ENCODE measurements around the gene AP1M2.
"Not testable (repeated sequence)": the region's sequence is repeated elsewhere in the genome, so short reads cannot be mapped to it uniquely, and the experiment has no call there.

AP1M2 gene

DNA sequence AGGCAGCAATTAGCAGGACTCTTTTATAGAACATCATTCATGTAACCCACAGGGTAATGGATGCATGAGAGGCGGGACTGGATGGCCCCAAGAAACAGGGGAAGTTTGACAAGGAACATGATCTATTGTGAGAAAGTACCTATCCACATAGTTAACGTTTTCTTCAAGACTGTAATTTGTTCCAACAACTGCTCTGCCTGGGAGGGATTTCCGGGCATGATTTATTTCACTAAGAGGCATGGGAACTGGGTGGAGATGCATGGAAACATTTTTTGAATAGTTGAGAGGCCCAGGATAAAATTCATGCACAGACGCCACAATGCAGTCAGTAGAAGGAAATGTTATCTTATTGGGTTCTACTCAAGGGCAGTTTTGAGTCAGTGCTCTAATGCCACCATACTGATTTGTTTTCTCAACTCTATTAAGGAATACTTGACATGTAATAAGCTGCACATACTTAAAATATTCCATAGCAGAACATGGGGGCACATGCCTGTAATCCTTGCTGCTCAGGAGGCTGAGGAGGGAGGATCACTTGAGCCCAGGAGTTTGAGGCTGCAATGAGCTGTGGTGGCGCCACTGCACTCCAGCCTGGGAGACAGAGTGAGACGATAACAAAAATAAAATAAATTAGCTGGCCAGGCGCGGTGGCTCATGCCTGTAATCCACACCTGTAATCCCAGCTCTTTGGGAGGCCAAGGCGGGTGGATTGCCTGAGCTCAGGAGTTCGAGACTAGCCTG, 53.3 kb downstream of the AP1M2 start:
- DNase-seq, result no peak

DNA sequence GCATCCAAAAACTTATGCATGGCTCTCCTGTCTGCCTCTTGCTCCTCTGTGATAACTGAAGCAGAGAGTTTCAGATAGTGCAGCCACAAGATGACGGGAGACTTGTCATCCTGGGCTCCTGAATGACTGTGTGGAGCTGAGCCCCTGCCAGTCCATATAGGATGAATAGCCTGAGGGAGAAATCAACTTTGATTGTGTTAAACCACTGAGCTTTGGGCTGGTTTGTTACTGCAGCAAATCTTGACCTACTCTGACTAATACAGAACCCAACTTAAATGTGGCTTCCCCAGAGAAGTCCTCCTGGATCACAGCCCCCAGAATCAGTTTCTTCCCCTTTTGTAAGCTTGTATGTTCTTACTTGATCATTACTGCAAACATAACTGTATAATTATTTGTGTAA, 54.7 kb downstream of the AP1M2 start:
- no peak for DNase-seq

DNA sequence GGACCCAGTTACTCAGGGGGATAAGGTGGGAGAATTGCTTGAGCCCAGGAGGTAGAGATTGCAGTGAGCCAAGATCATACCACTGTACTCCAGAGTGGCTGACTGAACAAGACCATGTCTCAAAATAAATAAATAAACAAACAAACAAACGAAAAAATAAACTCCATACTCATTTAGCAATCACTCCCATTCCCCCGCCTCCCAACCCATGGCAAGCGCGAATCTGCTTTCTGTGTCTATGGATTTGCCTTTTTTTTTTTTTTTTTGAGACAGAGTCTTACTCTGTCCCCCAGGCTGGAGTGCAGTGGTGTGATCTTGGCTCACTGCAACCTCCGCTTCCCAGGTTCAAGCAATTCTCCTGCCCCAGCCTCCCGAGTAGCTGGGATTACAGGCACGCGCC, 60.2 kb downstream of the AP1M2 start:
- not testable (repeated sequence) for DNase-seq

DNA sequence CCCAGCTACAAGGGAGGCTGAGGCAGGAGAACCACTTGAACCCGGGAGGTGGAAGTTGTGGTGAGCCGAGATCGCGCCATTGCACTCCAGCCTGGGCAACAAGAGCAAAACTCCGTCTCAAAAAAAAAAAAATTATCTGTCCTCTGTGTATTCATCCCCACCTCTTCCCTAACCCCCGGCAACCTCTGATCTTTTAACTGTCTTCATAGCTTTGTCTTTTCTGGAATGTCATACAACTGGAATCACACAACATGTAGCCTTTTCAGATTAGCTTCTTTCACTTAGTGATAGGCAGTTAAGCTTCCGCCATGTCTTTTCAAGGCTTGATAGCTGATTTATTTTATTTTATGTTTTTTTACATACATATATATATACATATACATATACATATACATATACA, 61.5 kb downstream of the AP1M2 start:
- no peak for DNase-seq

DNA sequence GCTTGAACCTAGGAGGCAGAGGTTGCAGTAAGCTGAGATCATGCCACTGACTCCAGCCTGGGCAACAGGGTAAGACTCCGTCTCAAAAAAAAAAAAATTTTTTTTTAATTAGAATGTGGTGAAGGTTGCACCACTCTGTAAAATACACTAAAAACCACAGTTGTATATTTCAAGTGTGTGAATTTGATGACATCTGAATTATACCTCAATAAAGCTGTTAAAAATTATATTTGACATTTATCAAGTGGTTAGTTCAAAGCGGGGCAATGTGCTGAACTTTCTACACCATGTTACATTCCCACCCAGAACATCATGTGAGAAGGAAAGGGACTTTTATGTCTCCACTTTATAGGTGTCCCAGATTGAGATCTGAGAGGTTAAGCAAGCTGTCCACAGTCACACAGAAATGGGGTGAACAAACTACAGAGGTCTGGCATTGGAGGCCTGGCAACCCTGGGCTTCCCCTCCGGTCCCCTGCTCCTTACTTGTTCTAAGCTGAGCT, 63.9 kb downstream of the AP1M2 start:
- DNase-seq, result peak; percentile 58
